ENCODE results near the gene AHNAK.

The AHNAK gene

GRCh38 chr11:62437616-62438015 is 109.0 kb downstream of the AHNAK start:
- Histone ChIP-seq H3K4me1 (ENCODE audit: insufficient read depth, low read length, severe bottlenecking) (no peaks in the 10 kb centered on the region), H3K9ac (ENCODE audit: low read length) (no peak overlapping the region), H3K79me2 (ENCODE audit: insufficient read depth, low read length) (no peaks in the 10 kb centered on the region), H3K27ac (ENCODE audit: low read depth, low read length, poor library complexity, severe bottlenecking) (no peak overlapping the region), H3K36me3 (ENCODE audit: insufficient read depth, low read length) (no peaks in the 10 kb centered on the region), H3F3A (ENCODE audit: insufficient read depth, low read length) (no peaks in the 10 kb centered on the region), H3K9me3 (ENCODE audit: low read length) (no peaks in the 10 kb centered on the region), H3K4me2 (ENCODE audit: low read length) (no peak overlapping the region), H3K27me3 (ENCODE audit: insufficient read depth, low read length) (no peaks in the 10 kb centered on the region; the same call in 1 of the 2 replicates), H2AFZ (ENCODE audit: low read length) (no peak overlapping the region), H3K9me2 (ENCODE audit: low read depth, low read length) (no peaks in the 10 kb centered on the region), H4K20me1 (ENCODE audit: insufficient read depth, low read length) (no peaks in the 10 kb centered on the region), H3K4me3 (ENCODE audit: low read depth, low read length, poor library complexity, severe bottlenecking) (no peak overlapping the region)
- TF ChIP-seq CTCF (IDR thresholded peaks at IDR 0.05; ENCODE audit: low read length) (no peak), EZH2 (IDR thresholded peaks at IDR 0.05; ENCODE audit: borderline replicate concordance, low read length) (no peak)

- Histone ChIP-seq H2AFZ (ENCODE audit: low read length) (no peak overlapping the region), H3K9ac (ENCODE audit: low read length) (no peak overlapping the region), H3K36me3 (ENCODE audit: insufficient read depth, low read length) (no peaks in the 10 kb centered on the region), H3K4me2 (ENCODE audit: low read length) (no peak overlapping the region), H3K27ac (ENCODE audit: low read depth, low read length, poor library complexity, severe bottlenecking) (no peak overlapping the region), H3K4me3 (ENCODE audit: low read depth, low read length, poor library complexity, severe bottlenecking) (no peak overlapping the region), H3K9me2 (ENCODE audit: low read depth, low read length) (no peaks in the 10 kb centered on the region), H3F3A (ENCODE audit: insufficient read depth, low read length) (no peaks in the 10 kb centered on the region), H3K9me3 (ENCODE audit: low read length) (no peaks in the 10 kb centered on the region), H3K79me2 (ENCODE audit: insufficient read depth, low read length) (no peaks in the 10 kb centered on the region), H4K20me1 (ENCODE audit: insufficient read depth, low read length) (no peaks in the 10 kb centered on the region), H3K4me1 (ENCODE audit: insufficient read depth, low read length, severe bottlenecking) (no peaks in the 10 kb centered on the region), H3K27me3 (ENCODE audit: insufficient read depth, low read length) (no peaks in the 10 kb centered on the region; the same call in 1 of the 2 replicates)
- no peak for TF ChIP-seq EZH2 (IDR thresholded peaks at IDR 0.05; ENCODE audit: borderline replicate concordance, low read length)
- no peak for TF ChIP-seq CTCF (IDR thresholded peaks at IDR 0.05; ENCODE audit: low read length)
These were observed 110.6 kb downstream of the AHNAK start for GRCh38 chr11:62435846-62436660.

- Histone ChIP-seq H2AFZ (ENCODE audit: low read length) (no peak overlapping the region), H3K27ac (ENCODE audit: low read depth, low read length, poor library complexity, severe bottlenecking) (no peak overlapping the region)
These were observed 112.7 kb downstream of the AHNAK start for GRCh38 chr11:62433904-62434276.

More at GRCh38 chr11:62433904-62434276, 112.7 kb downstream of the AHNAK start:
- H3K27me3 ChIP-seq (ENCODE audit: insufficient read depth, low read length), result no peaks in the 10 kb centered on the region; the same call in 1 of the 2 replicates
- no peaks in the 10 kb centered on the region for H3F3A ChIP-seq (ENCODE audit: insufficient read depth, low read length)
- H3K79me2 ChIP-seq (ENCODE audit: insufficient read depth, low read length), result no peaks in the 10 kb centered on the region
- H3K4me2 ChIP-seq (ENCODE audit: low read length), result no peak overlapping the region
- no peaks in the 10 kb centered on the region for H4K20me1 ChIP-seq (ENCODE audit: insufficient read depth, low read length)
- no peaks in the 10 kb centered on the region for H3K36me3 ChIP-seq (ENCODE audit: insufficient read depth, low read length)
- H3K9ac ChIP-seq (ENCODE audit: low read length), result no peak overlapping the region
- H3K4me1 ChIP-seq (ENCODE audit: insufficient read depth, low read length, severe bottlenecking), result no peaks in the 10 kb centered on the region
- TF ChIP-seq EZH2 (IDR thresholded peaks at IDR 0.05; ENCODE audit: borderline replicate concordance, low read length), result no peak
- no peak for TF ChIP-seq CTCF (IDR thresholded peaks at IDR 0.05; ENCODE audit: low read length)
- no peaks in the 10 kb centered on the region for H3K9me2 ChIP-seq (ENCODE audit: low read depth, low read length)
- H3K9me3 ChIP-seq (ENCODE audit: low read length), result no peaks in the 10 kb centered on the region
- no peak overlapping the region for H3K4me3 ChIP-seq (ENCODE audit: low read depth, low read length, poor library complexity, severe bottlenecking)
